Activated CD4-positive, CD25-positive, alpha-beta regulatory T cell treated with anti-CD3 and anti-CD28 coated beads, Interleukin-2, amount 50 U/mL, for 24 hours (primary cell): Measurements from ENCODE around the gene DNAJC17.

Source experiments
- ATAC-seq, 2 donors: fragments of 150-1000 bp; cut with Tn5 transposase; one replicate each; pipeline ENCODE4 v1.10.0; 2021; ENCODE audit warnings: mild to moderate bottlenecking in 1 of 2, moderate library complexity in 1 of 2

Gene DNAJC17

GRCh38 chr15:40723919-40724318, 83.4 kb downstream of the DNAJC17 start:
- ATAC-seq = no peak

DNA sequence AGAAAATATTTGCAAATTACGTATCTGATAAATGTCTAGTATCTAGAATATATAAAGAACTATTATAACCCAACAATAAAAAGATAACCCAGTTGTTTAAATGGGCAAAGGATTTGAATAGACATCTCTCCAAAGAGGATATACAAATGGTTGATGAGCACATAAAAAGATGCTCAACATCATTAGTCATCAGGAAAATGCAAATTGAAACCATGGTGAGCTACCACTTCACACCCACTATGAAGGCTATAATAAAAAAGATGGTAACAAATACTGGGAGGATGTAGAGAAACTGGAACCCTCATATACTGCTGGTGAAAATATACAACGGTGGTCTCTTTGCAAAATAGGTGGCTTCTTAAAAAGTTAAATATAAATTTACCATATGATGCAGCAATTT, 84.3 kb downstream of the DNAJC17 start:
- peak in 1 of 2 donors; percentile 45 for ATAC-seq

DNA sequence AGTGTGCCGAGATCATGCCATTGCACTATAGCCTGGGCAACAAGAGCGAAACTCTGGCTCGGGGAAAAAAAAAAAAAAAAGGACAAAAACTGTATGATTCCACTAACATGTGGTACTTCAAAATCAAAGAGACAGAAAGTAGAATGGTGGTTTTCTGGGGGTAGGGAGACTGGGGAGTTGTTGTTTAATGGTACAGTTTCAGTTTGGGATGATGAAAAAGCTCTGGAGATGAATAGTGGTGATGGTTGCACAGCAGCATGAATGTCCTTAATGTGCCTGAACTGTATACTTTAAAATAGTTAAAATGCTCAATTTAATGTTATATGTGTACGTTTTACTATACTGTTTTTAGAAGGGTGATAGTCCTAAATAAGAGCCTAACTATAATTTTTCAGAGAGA, 84.9 kb downstream of the DNAJC17 start:
- no peak for ATAC-seq

- ATAC-seq = no peak
These were observed 85.6 kb downstream of the DNAJC17 start for GRCh38 chr15:40721701-40722100.

- no peak for ATAC-seq
These were observed 91.1 kb downstream of the DNAJC17 start for GRCh38 chr15:40716165-40716564.
